SW480 (cell line): Measurements from ENCODE around the gene HNRNPA3.
"Not testable (repeated sequence)": the region's sequence is repeated elsewhere in the genome, so short reads cannot be mapped to it uniquely, and the experiment has no call there.

ENCODE experiments used
- DNase-seq: peaks from one replicate; pipeline ENCODE4 v3.0.0-alpha.2; 2016; ENCODE audit warnings: low spot score

The HNRNPA3 gene

GRCh38 chr2:177234267-177234666, 21.7 kb downstream of the HNRNPA3 start:
- DNase-seq: no peak

GRCh38 chr2:177235855-177236437, 23.4 kb downstream of the HNRNPA3 start:
- DNase-seq: no peak

GRCh38 chr2:177237932-177238331, 25.3 kb downstream of the HNRNPA3 start:
- no peak for DNase-seq

GRCh38 chr2:177239053-177239452, 26.5 kb downstream of the HNRNPA3 start:
- DNase-seq: no peak

- no peak for DNase-seq
Measured at GRCh38 chr2:177239932-177240630, 27.5 kb downstream of the HNRNPA3 start.

- no peak for DNase-seq
Measured at GRCh38 chr2:177241711-177242120, 29.1 kb downstream of the HNRNPA3 start.

GRCh38 chr2:177242121-177242987, 29.8 kb downstream of the HNRNPA3 start:
- peak; percentile 88 for DNase-seq

GRCh38 chr2:177243073-177243472, 30.5 kb downstream of the HNRNPA3 start:
- DNase-seq: no peak

GRCh38 chr2:177243476-177243875, 30.9 kb downstream of the HNRNPA3 start:
- DNase-seq: no peak

- no peak for DNase-seq
Measured at GRCh38 chr2:177244244-177244771, 31.7 kb downstream of the HNRNPA3 start.

- peak; percentile 50 for DNase-seq
Measured at GRCh38 chr2:177245010-177245422, 32.4 kb downstream of the HNRNPA3 start.

GRCh38 chr2:177246000-177246399, 33.4 kb downstream of the HNRNPA3 start:
- no peak for DNase-seq

- DNase-seq: not testable (repeated sequence)
Measured at GRCh38 chr2:177246523-177247030, 34.0 kb downstream of the HNRNPA3 start.

- no peak for DNase-seq
Measured at GRCh38 chr2:177247693-177248262, 35.2 kb downstream of the HNRNPA3 start.

- no peak for DNase-seq
Measured at GRCh38 chr2:177249038-177249437, 36.4 kb downstream of the HNRNPA3 start.

- no peak for DNase-seq
Measured at GRCh38 chr2:177250461-177250860, 37.9 kb downstream of the HNRNPA3 start.

- no peak for DNase-seq
Measured at GRCh38 chr2:177251165-177251542, 38.6 kb downstream of the HNRNPA3 start.

GRCh38 chr2:177252808-177253531, 40.4 kb downstream of the HNRNPA3 start:
- no peak for DNase-seq

GRCh38 chr2:177253704-177254103, 41.1 kb downstream of the HNRNPA3 start:
- DNase-seq: no peak

- peak; percentile 27 for DNase-seq
Measured at GRCh38 chr2:177254433-177255226, 42.0 kb downstream of the HNRNPA3 start.

GRCh38 chr2:177255227-177255601, 42.6 kb downstream of the HNRNPA3 start:
- no peak for DNase-seq
